Stomach (tissue), 9 donors: ENCODE data around the gene SMC2. TPM values are rescaled to one million over a fixed set of nuclear protein-coding genes. Genes with fewer than 3 reads are reported as not detected.

Source experiments
- DNase-seq, 2 donors: peaks; one replicate each; pipeline versions ENCODE4 v3.0.0 to v3.0.0-alpha.2; 2013 to 2019
- H3K27ac ChIP-seq, 5 donors: fragments of 200-600 bp in 4 of 5; sonication (generic) in 4 of 5; one replicate each; pipeline ENCODE4 v1.5.1; 2013 to 2019; ENCODE audit warnings: mild to moderate bottlenecking in 1 of 5, moderate library complexity in 1 of 5
- H3K27me3 ChIP-seq, 3 donors: fragments of 200-600 bp; sonication (generic); one replicate each; pipeline ENCODE4 v1.5.1; 2017 to 2019; ENCODE audit warnings: mixed run types in 1 of 3
- H3K36me3 ChIP-seq, 4 donors: fragments of 200-600 bp; sonication (generic); 1 replicate in 3 of 4; 2 replicates in 1 of 4; pipeline ENCODE4 v1.5.1; 2016 to 2019
- H3K4me1 ChIP-seq, 4 donors: fragments of 200-600 bp; sonication (generic); one replicate each; pipeline ENCODE4 v1.5.1; 2016 to 2019
- H3K4me3 ChIP-seq, 4 donors: fragments of 200-600 bp; sonication (generic) in 3 of 4; one replicate each; pipeline ENCODE4 v1.5.1; 2016 to 2019; ENCODE audit warnings: mild to moderate bottlenecking in 1 of 4
- H3K9me3 ChIP-seq, 4 donors: fragments of 200-600 bp; sonication (generic); one replicate each; pipeline ENCODE4 v1.5.1; 2016 to 2019
- EP300 ChIP-seq: sonication (generic); formaldehyde crosslinking; IDR thresholded peaks from one replicate; pipeline ENCODE4 v1.6.1; 2017; ENCODE audit warnings: antibody characterized with exemption
- POLR2A ChIP-seq, 4 donors: fragments of 450-650 bp; IDR thresholded peaks; one replicate each; pipeline ENCODE4 v1.6.1; 2016; ENCODE audit warnings: antibody characterized with exemption in 4 of 4, control low read depth in 2 of 4, mild to moderate bottlenecking in 1 of 4, moderate library complexity in 1 of 4
- POLR2AphosphoS5 ChIP-seq, 3 donors: sonication (generic); formaldehyde crosslinking; IDR thresholded peaks; one replicate each; pipeline ENCODE4 v1.6.1; 2016; ENCODE audit warnings: antibody characterized with exemption in 3 of 3
- WGBS, 5 donors: extraction: QIAGEN DNeasy Blood & Tissue Kit in 3 of 5; methylation state at CpG; one replicate each; pipeline versions ENCODE4 v1.1.5 to v1.1.7; 2013 to 2018; 5-methylcytosine and 5-hydroxymethylcytosine counted together
- intact Hi-C: fragments of 100-400 bp; cut with DNase I; formaldehyde crosslinking; loops from one replicate; pipeline ENCODE4 v1.15.1; 2023; ENCODE audit warnings: low total_unique reads
- polyA plus RNA-seq, 3 donors: library from polyadenylated mRNA; stranded (reverse); fragments of 200-250 nt; gene quantifications; one replicate each; pipeline ENCODE4 v1.2.3, GENCODE V29; 2013
- total RNA-seq, 5 donors: library from RNA; depleted of rRNA; stranded (reverse); fragments of >200 nt; gene quantifications; one replicate each; pipeline versions ENCODE4 v1.1.0 to v1.2.3, GENCODE V29; 2014 to 2016
- TF ChIP-seq, protein P1 (sequence below), 7 experiments: fragments of 450-650 bp in 4 of 7; fragments of 200-600 bp in 3 of 7; sonication (generic) in 3 of 7; IDR thresholded peaks; one replicate each; pipeline ENCODE4 v1.5.1; 2016 to 2019; ENCODE audit warnings: antibody characterized with exemption in 7 of 7, control low read depth in 2 of 7, mild to moderate bottlenecking in 1 of 7
- donor health status: healthy with polysubstance abuse.
- donor health status: Bipolar disorder and iron deficiency.
- donor health status: healthy.

Gene SMC2
- total and polyA plus RNA-seq, 8 donors = 1.4 to 16.0 (median 3.4) TPM

DNA sequence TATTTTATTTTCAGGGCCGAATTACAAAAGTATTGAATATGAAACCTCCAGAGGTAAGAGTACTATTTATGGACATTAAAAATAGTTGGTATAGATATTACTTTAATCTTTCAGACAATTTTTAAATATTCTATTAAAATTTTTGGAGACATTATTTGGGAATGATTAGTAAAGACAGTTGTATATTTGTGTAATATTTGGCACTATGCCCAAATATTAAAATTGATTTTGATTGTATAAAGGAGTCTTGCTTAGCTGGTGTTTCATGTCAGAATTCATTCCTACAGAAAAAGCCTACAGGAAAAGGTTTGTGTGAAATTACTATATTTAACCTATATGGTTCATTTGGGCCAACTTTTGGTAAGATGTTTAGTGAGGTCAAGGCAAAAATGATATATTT, 5.5 kb downstream of the SMC2 start:
- no peaks in the 10 kb centered on the region for H3K9me3 ChIP-seq
- TF ChIP-seq POLR2A (IDR thresholded peaks at IDR 0.05) (no peak), EP300 (no peak), POLR2AphosphoS5 (IDR thresholded peaks at IDR 0.05) (no peak)
- TF ChIP-seq, protein P1, sequence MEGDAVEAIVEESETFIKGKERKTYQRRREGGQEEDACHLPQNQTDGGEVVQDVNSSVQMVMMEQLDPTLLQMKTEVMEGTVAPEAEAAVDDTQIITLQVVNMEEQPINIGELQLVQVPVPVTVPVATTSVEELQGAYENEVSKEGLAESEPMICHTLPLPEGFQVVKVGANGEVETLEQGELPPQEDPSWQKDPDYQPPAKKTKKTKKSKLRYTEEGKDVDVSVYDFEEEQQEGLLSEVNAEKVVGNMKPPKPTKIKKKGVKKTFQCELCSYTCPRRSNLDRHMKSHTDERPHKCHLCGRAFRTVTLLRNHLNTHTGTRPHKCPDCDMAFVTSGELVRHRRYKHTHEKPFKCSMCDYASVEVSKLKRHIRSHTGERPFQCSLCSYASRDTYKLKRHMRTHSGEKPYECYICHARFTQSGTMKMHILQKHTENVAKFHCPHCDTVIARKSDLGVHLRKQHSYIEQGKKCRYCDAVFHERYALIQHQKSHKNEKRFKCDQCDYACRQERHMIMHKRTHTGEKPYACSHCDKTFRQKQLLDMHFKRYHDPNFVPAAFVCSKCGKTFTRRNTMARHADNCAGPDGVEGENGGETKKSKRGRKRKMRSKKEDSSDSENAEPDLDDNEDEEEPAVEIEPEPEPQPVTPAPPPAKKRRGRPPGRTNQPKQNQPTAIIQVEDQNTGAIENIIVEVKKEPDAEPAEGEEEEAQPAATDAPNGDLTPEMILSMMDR (IDR thresholded peaks at IDR 0.05) = no peak
- H3K27me3 ChIP-seq = no peaks in the 10 kb centered on the region
- WGBS, 5 donors = 85 to 98% (median 92%) methylated on average over 1 of the region's 1 CpG
- no peak overlapping the region for H3K27ac ChIP-seq
- H3K36me3 ChIP-seq = peaks cover 12 to 47% (median 43%) of the 10 kb centered on the region in 4 donors
- intact Hi-C loops = no loop called here
- H3K4me3 ChIP-seq = no peak overlapping the region
- peaks cover 0 to 14% (median 10%) of the 10 kb centered on the region in 4 donors for H3K4me1 ChIP-seq
- no peak for DNase-seq

DNA sequence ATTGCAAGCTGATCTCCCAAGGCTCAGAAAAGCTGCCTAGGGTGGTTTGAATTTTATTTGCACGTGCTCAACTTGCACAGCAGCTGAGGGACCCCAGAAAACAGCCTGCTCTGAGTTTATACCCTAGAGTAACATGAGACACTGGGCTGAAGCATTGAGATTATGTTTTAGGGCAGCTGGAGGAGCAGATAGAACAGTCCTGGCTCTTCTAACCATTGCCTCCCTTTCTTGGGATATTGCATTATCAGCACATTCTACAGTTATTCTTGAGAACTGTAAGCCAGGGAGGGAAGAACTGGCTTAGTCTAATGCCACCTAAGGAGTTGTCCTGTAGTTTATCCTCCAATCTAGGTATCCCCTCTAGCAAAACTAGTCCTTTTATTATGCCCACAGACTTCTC, 10.3 kb downstream of the SMC2 start:
- no peak overlapping the region for H3K4me3 ChIP-seq
- peaks cover 12 to 90% (median 82%) of the 10 kb centered on the region in 4 donors for H3K36me3 ChIP-seq
- DNase-seq = no peak
- no peaks in the 10 kb centered on the region for H3K4me1 ChIP-seq
- intact Hi-C loops = no loop called here
- H3K27me3 ChIP-seq = no peaks in the 10 kb centered on the region
- WGBS, 5 donors = 0 to 100% (median 54%) methylated on average over 1 of the region's 1 CpG
- H3K27ac ChIP-seq = no peak overlapping the region
- H3K9me3 ChIP-seq = no peaks in the 10 kb centered on the region
- TF ChIP-seq EP300 = no peak
- TF ChIP-seq, protein P1 (IDR thresholded peaks at IDR 0.05) = no peak
- TF ChIP-seq POLR2AphosphoS5 (IDR thresholded peaks at IDR 0.05) = no peak

DNA sequence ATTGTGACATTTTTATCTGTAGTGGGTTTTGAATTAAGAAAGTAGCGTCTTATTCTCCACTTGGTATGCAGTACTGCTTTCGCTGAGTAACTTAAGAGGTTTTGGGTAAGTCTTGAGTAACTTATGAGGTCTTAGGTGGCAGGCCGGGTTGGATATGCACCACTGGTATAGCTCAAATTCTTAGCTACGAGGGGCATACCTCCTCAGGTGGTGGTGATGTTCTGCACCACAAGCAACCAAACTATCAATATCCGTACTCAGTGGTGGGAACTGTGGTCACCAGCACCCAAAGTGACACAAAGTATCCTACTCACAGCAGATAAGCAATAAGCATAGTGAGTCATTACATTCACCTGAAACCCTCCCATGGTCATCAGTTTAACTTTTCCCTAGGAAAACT, 13.7 kb downstream of the SMC2 start:
- WGBS, 5 donors = 89 to 100% (median 95%) methylated on average over 5 of the region's 5 CpGs
- Histone ChIP-seq H3K4me3 (no peak overlapping the region), H3K4me1 (no peaks in the 10 kb centered on the region), H3K27ac (no peak overlapping the region), H3K27me3 (no peaks in the 10 kb centered on the region), H3K9me3 (no peaks in the 10 kb centered on the region), H3K36me3 (peaks cover 9 to 84% (median 71%) of the 10 kb centered on the region in 4 donors)
- intact Hi-C loops = no loop called here
- TF ChIP-seq, protein P1 (IDR thresholded peaks at IDR 0.05) = no peak
- TF ChIP-seq POLR2AphosphoS5 (IDR thresholded peaks at IDR 0.05) (no peak), EP300 (no peak), POLR2A (IDR thresholded peaks at IDR 0.05) (no peak)
- no peak for DNase-seq

DNA sequence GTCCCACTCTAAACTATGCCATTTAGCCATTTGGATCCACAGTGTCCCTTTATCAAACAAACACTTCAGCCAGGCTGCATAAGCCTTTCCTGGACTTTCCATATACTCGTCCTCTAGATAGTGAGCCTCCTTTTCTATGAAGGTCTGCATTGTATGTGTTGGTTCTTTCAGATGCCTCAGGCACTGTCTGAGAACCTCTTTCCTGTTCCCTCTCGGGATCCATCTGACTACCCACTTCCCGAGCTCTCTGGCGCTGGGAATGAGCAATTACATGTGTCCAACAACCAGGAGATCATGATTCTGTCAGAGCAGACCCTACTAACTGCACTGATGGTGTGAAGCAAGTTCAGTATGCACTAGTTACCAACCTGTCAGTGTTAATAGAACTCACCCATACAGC, 14.2 kb downstream of the SMC2 start:
- Histone ChIP-seq H3K9me3 (no peaks in the 10 kb centered on the region), H3K36me3 (peaks cover 3 to 82% (median 70%) of the 10 kb centered on the region in 4 donors), H3K4me3 (no peak overlapping the region), H3K4me1 (no peaks in the 10 kb centered on the region), H3K27me3 (no peaks in the 10 kb centered on the region), H3K27ac (no peak overlapping the region)
- no peak for DNase-seq
- no peak for TF ChIP-seq POLR2AphosphoS5 (IDR thresholded peaks at IDR 0.05)
- TF ChIP-seq EP300 = no peak
- no peak for TF ChIP-seq POLR2A (IDR thresholded peaks at IDR 0.05)
- TF ChIP-seq, protein P1 (IDR thresholded peaks at IDR 0.05) = no peak
- 93 to 97% (median 94%) methylated on average over 4 of the region's 4 CpGs for WGBS, 5 donors
- intact Hi-C loops = no loop called here
